Left ventricle myocardium superior (tissue), 1 donor: ENCODE data around the gene GARRE1. TPM values are rescaled to one million over a fixed set of nuclear protein-coding genes. Genes with fewer than 3 reads are reported as not detected.
"Not testable (repeated sequence)": the region's sequence is repeated elsewhere in the genome, so short reads cannot be mapped to it uniquely, and the experiment has no call there.

Source experiments
- ATAC-seq: fragments of 200-7000 bp; cut with Tn5 transposase; one replicate; pipeline ENCODE4 v1.9.1; 2020; ENCODE audit warnings: mild to moderate bottlenecking, moderate library complexity
- DNase-seq: peaks from one replicate; pipeline ENCODE4 v3.0.0-alpha.2; 2020
- intact Hi-C: fragments of 100-400 bp; cut with micrococcal nuclease; formaldehyde crosslinking; loops from one replicate; pipeline ENCODE4 v1.11.0; 2022
- total RNA-seq: library from RNA; stranded (reverse); fragmentation: NEBNext Ultra II Directional; extraction: Animal tissue kit (Norgen Biotek cat#: 25700); gene quantifications from one replicate; pipeline ENCODE4 v1.2.1, GENCODE V29; 2021
- donor health status: DM: no; HTN: yes; CAD: no; lungs with severe emphysema.

The GARRE1 gene
- total RNA-seq, 1 donor from 2014 or later: 19.8 TPM

- intact Hi-C loops: no loop called here
- ATAC-seq: no peak
- no peak for DNase-seq
Observed at GRCh38 chr19:34277244-34277643, 22.9 kb downstream of the GARRE1 start.

GRCh38 chr19:34278783-34279182 is 24.4 kb downstream of the GARRE1 start:
- intact Hi-C loops: no loop called here
- ATAC-seq (no peak), DNase-seq (no peak)

GRCh38 chr19:34281444-34281843 is 27.1 kb downstream of the GARRE1 start:
- DNase-seq, intact Hi-C loops: not testable (repeated sequence)

GRCh38 chr19:34282611-34283519 is 28.5 kb downstream of the GARRE1 start:
- no peak for ATAC-seq
- intact Hi-C loops: no loop called here

More at GRCh38 chr19:34281444-34281843, 27.1 kb downstream of the GARRE1 start:
- ATAC-seq: not testable (repeated sequence)

GRCh38 chr19:34284505-34284904 is 30.2 kb downstream of the GARRE1 start:
- intact Hi-C loops: no loop called here
- DNase-seq (no peak), ATAC-seq (no peak)

More at GRCh38 chr19:34282611-34283519, 28.5 kb downstream of the GARRE1 start:
- DNase-seq: no peak

- no peak for ATAC-seq
- no peak for DNase-seq
- intact Hi-C loops: no loop called here
Observed at GRCh38 chr19:34287662-34288140, 33.3 kb downstream of the GARRE1 start.

- DNase-seq (no peak), ATAC-seq (no peak)
- intact Hi-C loops: no loop called here
Observed at GRCh38 chr19:34288381-34288780, 34.0 kb downstream of the GARRE1 start.

- ATAC-seq (no peak), DNase-seq (no peak)
- intact Hi-C loops: no loop called here
Observed at GRCh38 chr19:34291235-34291634, 36.9 kb downstream of the GARRE1 start.

- intact Hi-C loops: no loop called here
- ATAC-seq (no peak), DNase-seq (no peak)
Observed at GRCh38 chr19:34295103-34295502, 40.7 kb downstream of the GARRE1 start.

- DNase-seq (no peak), ATAC-seq (no peak)
- intact Hi-C loops: no loop called here
Observed at GRCh38 chr19:34298891-34299520, 44.7 kb downstream of the GARRE1 start.

- no peak for ATAC-seq
- DNase-seq: no peak
- intact Hi-C loops: no loop called here
Observed at GRCh38 chr19:34299576-34299975, 45.2 kb downstream of the GARRE1 start.

- ATAC-seq (no peak), DNase-seq (no peak)
- intact Hi-C loops: no loop called here
Observed at GRCh38 chr19:34300380-34300779, 46.0 kb downstream of the GARRE1 start.

GRCh38 chr19:34300962-34301361 is 46.6 kb downstream of the GARRE1 start:
- no peak for ATAC-seq
- DNase-seq: no peak
- intact Hi-C loops: no loop called here

Other genes starting within 250 kb of the GARRE1 start
- 66.6 TPM for gene LSM14A, start 82.0 kb upstream of the GARRE1 start, total RNA-seq
- 553 TPM for gene GPI, start 110.6 kb downstream of the GARRE1 start, total RNA-seq
- 8.9 TPM for gene PDCD2L, start 149.8 kb downstream of the GARRE1 start, total RNA-seq
- 51.1 TPM for gene UBA2, start 173.8 kb downstream of the GARRE1 start, total RNA-seq
- 26.2 TPM for gene WTIP, start 227.2 kb downstream of the GARRE1 start, total RNA-seq